Neuronal stem cell (in vitro differentiated cells): ENCODE data around the gene TMCO2.

Source experiments
- DNase-seq: peaks from one replicate; pipeline ENCODE4 v3.0.0-alpha.2; 2013; ENCODE audit warnings: low spot score
- H2AFZ ChIP-seq: one replicate; pipeline ENCODE4 v1.6.1; 2013; ENCODE audit warnings: mild to moderate bottlenecking, low read length, inconsistent platforms
- H2AK5ac ChIP-seq: 2 replicates; pipeline ENCODE4 v1.6.1; 2013; ENCODE audit warnings: low read depth, mild to moderate bottlenecking, inconsistent platforms, low read length, moderate library complexity, mixed read lengths
- H2BK120ac ChIP-seq: 2 replicates; pipeline ENCODE4 v1.6.1; 2013; ENCODE audit warnings: low read depth, mild to moderate bottlenecking, inconsistent platforms, low read length, moderate library complexity, mixed read lengths
- H2BK12ac ChIP-seq: one replicate; pipeline ENCODE4 v1.6.1; 2013; ENCODE audit warnings: low read length, inconsistent platforms
- H2BK15ac ChIP-seq: 2 replicates; pipeline ENCODE4 v1.6.1; 2013; ENCODE audit warnings: mild to moderate bottlenecking, low read length, inconsistent platforms, mixed read lengths
- H2BK5ac ChIP-seq: one replicate; pipeline ENCODE4 v1.6.1; 2013; ENCODE audit warnings: inconsistent platforms, mild to moderate bottlenecking, low read length, moderate library complexity
- H3K14ac ChIP-seq: one replicate; pipeline ENCODE4 v1.6.1; 2013; ENCODE audit warnings: low read length, inconsistent platforms
- H3K18ac ChIP-seq: 2 replicates; pipeline ENCODE4 v1.6.1; 2013; ENCODE audit warnings: low read length, inconsistent platforms
- H3K23ac ChIP-seq: 2 replicates; pipeline ENCODE4 v1.6.1; 2013; ENCODE audit warnings: low read depth, mild to moderate bottlenecking, mixed read lengths, low read length, inconsistent platforms; ENCODE audit not compliant: poor library complexity
- H3K27ac ChIP-seq: replicated peaks from 3 replicates; pipeline ENCODE4 v1.5.1; 2013; ENCODE audit warnings: low read length, inconsistent platforms
- H3K27me3 ChIP-seq, 3 experiments: 2 replicates each; pipeline ENCODE4 v1.6.1; 2013; ENCODE audit warnings: low read length in 3 of 3, mild to moderate bottlenecking in 2 of 3, inconsistent platforms in 1 of 3, low read depth in 1 of 3, mixed read lengths in 1 of 3, moderate library complexity in 1 of 3; ENCODE audit not compliant: control insufficient read depth in 3 of 3, insufficient read depth in 3 of 3
- H3K36me3 ChIP-seq, 2 donors: replicated peaks in 1 of 2; 2 replicates each; pipeline ENCODE4 v1.6.1; 2013; ENCODE audit warnings: low read length in 2 of 2; ENCODE audit not compliant: control insufficient read depth in 2 of 2, insufficient read depth in 2 of 2
- H3K4ac ChIP-seq: 2 replicates; pipeline ENCODE4 v1.6.1; 2013; ENCODE audit warnings: inconsistent platforms, mild to moderate bottlenecking, low read length, moderate library complexity
- H3K4me1 ChIP-seq, 2 donors: 1 replicate in 1 of 2; 2 replicates in 1 of 2; pipeline ENCODE4 v1.6.1; 2013; ENCODE audit warnings: low read length in 2 of 2, low read depth in 1 of 2; ENCODE audit not compliant: control insufficient read depth in 2 of 2, insufficient read depth in 1 of 2
- H3K4me2 ChIP-seq: one replicate; pipeline ENCODE4 v1.6.1; 2013; ENCODE audit warnings: mild to moderate bottlenecking, low read length, inconsistent platforms; ENCODE audit not compliant: insufficient read depth, poor library complexity, severe bottlenecking
- H3K4me3 ChIP-seq, 2 donors: 2 replicates each; pipeline ENCODE4 v1.5.1; 2013; ENCODE audit warnings: low read length in 2 of 2, mild to moderate bottlenecking in 2 of 2, inconsistent platforms in 1 of 2, moderate library complexity in 1 of 2
- H3K79me1 ChIP-seq: one replicate; pipeline ENCODE4 v1.6.1; 2013; ENCODE audit warnings: low read depth, mild to moderate bottlenecking, inconsistent platforms, low read length, moderate library complexity
- H3K9ac ChIP-seq: one replicate; pipeline ENCODE4 v1.6.1; 2013; ENCODE audit warnings: mild to moderate bottlenecking, low read depth, low read length, inconsistent platforms; ENCODE audit not compliant: poor library complexity
- H3K9me3 ChIP-seq, 2 donors: replicated peaks in 1 of 2; 2 replicates each; pipeline versions ENCODE3 to v1.6.1; 2013; ENCODE audit warnings: low read length in 2 of 2, mild to moderate bottlenecking in 2 of 2, inconsistent platforms in 1 of 2, low read depth in 1 of 2, mixed read lengths in 1 of 2, moderate library complexity in 1 of 2; ENCODE audit not compliant: control insufficient read depth in 2 of 2, insufficient read depth in 1 of 2
- H4K8ac ChIP-seq: one replicate; pipeline ENCODE4 v1.6.1; 2013; ENCODE audit warnings: low read depth, mild to moderate bottlenecking, inconsistent platforms, low read length, moderate library complexity
- H4K91ac ChIP-seq: one replicate; pipeline ENCODE4 v1.6.1; 2013; ENCODE audit warnings: low read length, low read depth, mild to moderate bottlenecking, inconsistent platforms; ENCODE audit not compliant: poor library complexity
- WGBS, 2 donors: extraction: QIAGEN DNeasy Blood & Tissue Kit; methylation state at CpG; one replicate each; pipeline ENCODE4 v1.1.7; 2013; ENCODE audit warnings: missing lambda C conversion rate in 2 of 2, mixed read lengths in 1 of 2; ENCODE audit not compliant: insufficient read length in 2 of 2, insufficient replicate concordance in 1 of 2; ENCODE audit errors: extremely low coverage in 2 of 2; 5-methylcytosine and 5-hydroxymethylcytosine counted together

Gene TMCO2

GRCh38 chr1:40248412-40248811 is 675 bp downstream of the TMCO2 start:
- H3K14ac ChIP-seq: no peak overlapping the region
- H3K4me2 ChIP-seq: no peak overlapping the region
- no peak overlapping the region for H2AFZ ChIP-seq
- H4K91ac ChIP-seq: no peak overlapping the region
- no peak overlapping the region for H3K27ac ChIP-seq
- H3K27me3 ChIP-seq: no peaks in the 10 kb centered on the region
- no peak overlapping the region for H2BK5ac ChIP-seq
- no peak for DNase-seq
- H3K4me3 ChIP-seq: no peak overlapping the region
- H3K9me3 ChIP-seq: no peaks in the 10 kb centered on the region
- no peaks in the 10 kb centered on the region for H3K4me1 ChIP-seq
- no peaks in the 10 kb centered on the region for H3K79me1 ChIP-seq
- H2BK15ac ChIP-seq: no peak overlapping the region
- no peak overlapping the region for H4K8ac ChIP-seq
- no peak overlapping the region for H2AK5ac ChIP-seq
- H3K9ac ChIP-seq: no peak overlapping the region
- H3K18ac ChIP-seq: no peak overlapping the region
- H3K23ac ChIP-seq: no peak overlapping the region
- H3K36me3 ChIP-seq: no peaks in the 10 kb centered on the region
- no peak overlapping the region for H3K4ac ChIP-seq
- H2BK12ac ChIP-seq: no peak overlapping the region
- H2BK120ac ChIP-seq: no peak overlapping the region

GRCh38 chr1:40251456-40251855 is 3.7 kb downstream of the TMCO2 start:
- no peak overlapping the region for H3K27ac ChIP-seq
- no peaks in the 10 kb centered on the region for H3K79me1 ChIP-seq
- H3K23ac ChIP-seq: no peak overlapping the region
- no peak overlapping the region for H2BK120ac ChIP-seq
- H2BK15ac ChIP-seq: no peak overlapping the region
- WGBS, 2 donors: no CpG with 5 or more reads among the region's 4 CpGs
- no peaks in the 10 kb centered on the region for H3K9me3 ChIP-seq
- H3K4me3 ChIP-seq: no peak overlapping the region
- peaks cover 0 to 6% of the 10 kb centered on the region in 2 donors for H3K36me3 ChIP-seq
- no peak overlapping the region for H3K4ac ChIP-seq
- H2AFZ ChIP-seq: no peak overlapping the region
- no peak overlapping the region for H2BK5ac ChIP-seq
- H3K9ac ChIP-seq: no peak overlapping the region
- no peaks in the 10 kb centered on the region for H3K4me1 ChIP-seq
- no peak overlapping the region for H2AK5ac ChIP-seq
- H3K27me3 ChIP-seq: no peaks in the 10 kb centered on the region
- H3K14ac ChIP-seq: no peak overlapping the region
- no peak for DNase-seq
- no peak overlapping the region for H4K8ac ChIP-seq
- H2BK12ac ChIP-seq: no peak overlapping the region
- no peak overlapping the region for H3K4me2 ChIP-seq
- H3K18ac ChIP-seq: no peak overlapping the region
- no peak overlapping the region for H4K91ac ChIP-seq

GRCh38 chr1:40252601-40253000 is 4.9 kb downstream of the TMCO2 start:
- no peaks in the 10 kb centered on the region for H3K79me1 ChIP-seq

DNA sequence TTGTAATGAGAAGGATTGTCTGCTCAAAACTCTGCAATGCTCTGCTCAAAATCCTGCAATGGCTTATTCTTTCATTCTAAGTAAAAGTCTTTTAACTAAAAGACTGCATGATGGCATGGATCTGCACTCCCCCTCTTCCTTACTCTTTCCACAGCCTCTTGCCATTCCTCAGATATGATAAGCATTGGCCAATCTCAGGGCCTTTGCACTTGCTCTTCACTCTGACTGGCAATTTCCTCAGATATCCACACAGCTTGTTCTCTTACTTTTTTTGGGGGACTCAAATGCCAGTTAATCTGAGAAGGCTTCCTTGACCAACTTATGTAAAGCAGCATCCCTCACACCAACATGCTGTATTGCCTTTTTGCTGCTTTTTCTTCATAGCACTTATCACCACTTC is 7.5 kb downstream of the TMCO2 start:
- H3K36me3 ChIP-seq: peaks cover 0 to 15% of the 10 kb centered on the region in 2 donors
- no peak overlapping the region for H3K23ac ChIP-seq
- no peak overlapping the region for H2BK12ac ChIP-seq
- H4K91ac ChIP-seq: no peak overlapping the region
- H2AFZ ChIP-seq: no peak overlapping the region
- no peak overlapping the region for H3K4me2 ChIP-seq
- no peak for DNase-seq
- no peak overlapping the region for H2BK15ac ChIP-seq
- H4K8ac ChIP-seq: no peak overlapping the region
- no peaks in the 10 kb centered on the region for H3K79me1 ChIP-seq
- H3K9me3 ChIP-seq: no peaks in the 10 kb centered on the region
- no peak overlapping the region for H3K9ac ChIP-seq
- H3K27me3 ChIP-seq: no peaks in the 10 kb centered on the region
- H3K14ac ChIP-seq: no peak overlapping the region
- H3K18ac ChIP-seq: no peak overlapping the region
- H2BK5ac ChIP-seq: no peak overlapping the region
- H2BK120ac ChIP-seq: no peak overlapping the region
- no peak overlapping the region for H3K4ac ChIP-seq
- H2AK5ac ChIP-seq: no peak overlapping the region
- no peaks in the 10 kb centered on the region for H3K4me1 ChIP-seq
- no peak overlapping the region for H3K4me3 ChIP-seq
- H3K27ac ChIP-seq: no peak overlapping the region

More at GRCh38 chr1:40252601-40253000, 4.9 kb downstream of the TMCO2 start:
- Histone ChIP-seq H2BK5ac (no peak overlapping the region), H4K8ac (no peak overlapping the region), H2BK12ac (no peak overlapping the region), H3K4me1 (no peaks in the 10 kb centered on the region), H3K27me3 (no peaks in the 10 kb centered on the region), H3K4me3 (no peak overlapping the region), H3K23ac (no peak overlapping the region), H2BK120ac (no peak overlapping the region), H3K9ac (no peak overlapping the region), H4K91ac (no peak overlapping the region), H3K4me2 (no peak overlapping the region), H3K4ac (no peak overlapping the region), H3K27ac (no peak overlapping the region), H2AK5ac (no peak overlapping the region), H2AFZ (no peak overlapping the region), H3K36me3 (peaks cover 0 to 6% of the 10 kb centered on the region in 2 donors), H3K9me3 (no peaks in the 10 kb centered on the region), H2BK15ac (no peak overlapping the region), H3K14ac (no peak overlapping the region), H3K18ac (no peak overlapping the region)
- WGBS, 2 donors: no CpG with 5 or more reads among the region's 2 CpGs
- no peak for DNase-seq
